HG03196 (cell line): ENCODE measurements around the gene DNAJC16.
"Not testable (repeated sequence)": the region's sequence is repeated elsewhere in the genome, so short reads cannot be mapped to it uniquely, and the experiment has no call there.

Experiments
- ATAC-seq: cut with Tn5 transposase; IDR thresholded peaks from one replicate; pipeline ENCODE4 v1.9.1; 2021; ENCODE audit not compliant: unreplicated experiment

The DNAJC16 gene

DNA sequence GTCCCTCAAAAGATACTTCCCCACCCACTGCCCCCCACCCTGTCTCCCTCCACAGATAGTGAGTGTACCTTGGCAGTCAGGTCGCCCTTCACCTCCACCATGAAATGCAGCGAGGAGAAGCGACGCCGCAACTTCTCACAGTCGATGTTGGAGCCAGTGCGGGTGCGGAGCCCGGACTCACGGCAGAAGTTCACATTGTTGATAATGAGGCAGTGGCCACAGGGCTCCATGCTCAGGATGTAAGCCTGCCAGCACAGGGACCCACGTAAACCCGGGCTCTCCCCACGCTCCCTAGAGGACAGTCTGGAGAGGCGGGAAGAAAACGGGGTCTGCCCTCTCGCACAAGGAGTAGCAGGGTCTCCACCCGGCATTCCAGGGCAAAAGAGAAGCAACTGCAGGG lies 19.8 kb upstream of the DNAJC16 start:
- no peak for ATAC-seq

DNA sequence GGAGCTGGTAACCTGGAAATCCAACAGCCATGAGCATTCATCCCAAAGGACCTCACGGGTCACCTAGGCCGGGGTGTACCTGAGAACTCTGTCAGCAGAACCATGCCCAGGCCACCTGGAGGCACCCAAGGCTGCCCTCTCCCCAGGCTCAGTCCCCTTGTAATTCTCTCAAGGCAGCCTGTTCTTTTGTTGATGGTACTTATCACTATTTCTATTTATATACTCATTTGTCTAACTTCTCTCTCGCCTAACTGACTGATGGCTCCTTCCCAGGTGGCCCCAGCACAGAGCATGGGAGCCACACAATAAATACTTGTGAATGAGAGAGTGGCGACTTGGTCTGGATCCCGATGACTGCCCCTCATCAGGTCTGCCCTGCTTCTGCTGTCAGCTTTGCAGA lies 19.4 kb upstream of the DNAJC16 start:
- no peak for ATAC-seq

GRCh38 chr1:15508700-15509487 lies 17.8 kb upstream of the DNAJC16 start:
- no peak for ATAC-seq

DNA sequence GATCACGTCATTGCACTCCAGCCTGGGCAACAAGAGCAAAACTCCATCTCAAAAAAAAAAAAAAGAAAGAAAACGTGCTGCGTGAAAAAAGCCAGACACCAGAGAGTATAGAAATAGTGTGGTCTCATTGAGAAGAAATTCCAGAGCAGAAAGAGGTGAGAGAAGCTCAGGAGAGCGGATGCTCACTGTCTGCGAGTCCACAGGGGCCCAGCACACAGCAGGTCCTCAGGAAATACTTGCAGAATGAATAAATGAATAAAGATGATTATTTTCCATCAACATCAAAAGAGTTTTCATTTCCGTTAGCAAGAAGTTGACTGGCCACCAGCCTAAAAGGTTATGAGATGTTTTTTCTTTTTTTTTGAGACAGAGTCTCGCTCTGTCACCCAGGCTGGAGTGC lies 17.1 kb upstream of the DNAJC16 start:
- no peak for ATAC-seq

DNA sequence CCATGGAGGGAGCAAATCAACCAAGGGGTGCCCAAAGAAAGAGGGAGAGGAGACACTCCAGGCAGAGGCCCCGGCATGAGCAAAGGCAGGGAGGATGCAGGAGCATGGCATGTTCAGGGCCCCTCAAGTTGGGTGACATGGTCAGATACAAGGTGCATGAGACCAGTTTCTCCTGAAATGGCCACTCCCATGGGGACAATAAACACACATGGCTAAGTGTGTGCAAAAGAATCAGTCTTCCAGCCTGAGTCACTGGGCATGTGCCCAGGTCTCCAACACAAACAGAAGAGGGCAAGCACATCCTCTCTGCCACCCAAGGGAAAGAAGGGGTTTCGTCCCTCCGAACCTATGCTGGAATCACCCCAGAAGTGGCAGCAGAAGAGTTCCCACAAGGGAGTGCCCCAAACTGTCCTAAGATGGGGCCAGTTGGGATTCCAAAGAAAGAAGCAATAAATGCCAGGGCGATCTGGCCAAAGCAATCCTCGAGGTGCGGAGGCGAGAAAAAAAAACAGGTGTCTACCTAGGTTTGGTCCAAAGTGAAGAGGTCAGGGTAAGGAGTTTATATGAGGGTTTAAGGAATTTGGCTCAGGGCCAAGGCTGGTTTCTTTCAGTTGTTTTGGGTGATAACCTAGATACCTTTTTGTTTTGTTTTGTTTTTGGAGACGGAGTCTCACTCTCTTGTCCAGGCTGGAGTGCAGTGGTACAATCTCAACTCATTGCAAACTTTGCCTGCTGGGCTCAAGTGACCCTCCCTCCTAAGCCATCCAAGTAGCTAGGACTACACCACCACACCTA lies 15.8 kb upstream of the DNAJC16 start:
- ATAC-seq = no peak

DNA sequence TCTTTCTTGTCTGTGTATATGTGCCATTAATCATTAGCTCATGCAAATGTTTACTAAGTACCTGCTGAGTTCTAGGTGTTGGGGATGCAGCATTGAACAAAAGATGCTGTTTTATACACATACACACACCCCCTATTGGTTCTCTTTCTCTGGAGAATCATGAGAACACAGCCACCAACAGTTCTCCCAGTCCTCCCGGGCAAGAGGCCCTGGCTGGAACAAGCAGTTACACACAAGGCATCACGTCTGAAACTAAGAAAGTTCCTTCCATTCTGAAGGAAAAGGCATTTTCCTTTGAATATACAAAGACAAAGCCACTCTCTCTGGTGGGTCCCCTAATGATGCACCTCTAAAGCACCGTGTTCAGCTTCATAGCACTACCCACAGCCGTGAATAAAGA lies 13.5 kb upstream of the DNAJC16 start:
- ATAC-seq = no peak

- ATAC-seq = no peak
Observed at GRCh38 chr1:15513919-15514318, 12.7 kb upstream of the DNAJC16 start.

- not testable (repeated sequence) for ATAC-seq
Observed at GRCh38 chr1:15514557-15514956, 12.1 kb upstream of the DNAJC16 start.

DNA sequence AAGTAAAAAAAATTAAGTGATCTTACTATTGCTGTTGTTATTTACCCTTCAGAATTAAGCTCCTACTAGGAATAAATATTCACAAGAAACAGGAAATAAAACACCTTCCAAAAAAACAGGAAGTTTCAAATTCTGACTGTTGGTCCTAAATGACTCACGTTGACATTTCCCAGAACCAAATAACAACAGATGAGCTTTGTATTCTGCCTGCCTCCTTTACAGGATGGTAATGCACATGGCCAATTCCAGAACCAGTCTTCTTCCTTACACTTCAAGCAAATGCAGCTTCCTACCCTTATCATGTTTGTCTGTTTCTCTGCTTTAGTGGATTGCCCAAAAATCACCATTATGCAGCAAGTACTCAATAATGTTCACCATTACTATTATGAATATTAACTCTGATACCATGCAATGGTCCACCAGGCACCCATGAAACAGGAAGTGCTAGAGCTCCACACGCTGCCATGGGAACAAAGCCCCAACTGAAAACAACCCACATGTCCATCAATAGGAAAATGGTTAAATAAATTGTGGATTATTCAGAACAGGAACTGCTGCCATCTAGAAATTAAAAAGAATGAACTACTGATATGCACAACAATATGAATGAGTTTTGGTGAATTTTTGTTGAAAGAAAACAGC lies 11.5 kb upstream of the DNAJC16 start:
- ATAC-seq = no peak

GRCh38 chr1:15519625-15520024 lies 7.0 kb upstream of the DNAJC16 start:
- ATAC-seq = no peak

GRCh38 chr1:15521206-15521906 lies 5.3 kb upstream of the DNAJC16 start:
- ATAC-seq = not testable (repeated sequence)

- no peak for ATAC-seq
Observed at GRCh38 chr1:15522551-15522950, 4.1 kb upstream of the DNAJC16 start.

- ATAC-seq = no peak
Observed at GRCh38 chr1:15523104-15524020, 3.3 kb upstream of the DNAJC16 start.

DNA sequence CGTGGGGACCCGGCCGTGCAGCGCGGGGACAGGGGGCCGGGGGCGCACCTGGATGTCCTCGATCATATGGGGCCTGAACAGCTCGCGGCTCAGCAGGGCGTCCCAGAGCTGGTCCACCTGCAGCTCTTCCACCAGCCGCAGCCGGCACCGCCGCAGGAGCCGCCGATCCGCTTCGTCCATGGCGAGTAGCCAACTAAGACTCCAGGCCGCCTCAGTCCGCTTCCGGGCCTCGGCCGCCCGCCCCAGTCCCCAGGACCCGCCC lies 2.7 kb upstream of the DNAJC16 start, which contains the start of gene CASP9:
CASP9 (minus strand) TSS at position 195 of the 262 bp plus-strand sequence; CDS start at position 180, 15 bp downstream.
- ATAC-seq = no peak

DNA sequence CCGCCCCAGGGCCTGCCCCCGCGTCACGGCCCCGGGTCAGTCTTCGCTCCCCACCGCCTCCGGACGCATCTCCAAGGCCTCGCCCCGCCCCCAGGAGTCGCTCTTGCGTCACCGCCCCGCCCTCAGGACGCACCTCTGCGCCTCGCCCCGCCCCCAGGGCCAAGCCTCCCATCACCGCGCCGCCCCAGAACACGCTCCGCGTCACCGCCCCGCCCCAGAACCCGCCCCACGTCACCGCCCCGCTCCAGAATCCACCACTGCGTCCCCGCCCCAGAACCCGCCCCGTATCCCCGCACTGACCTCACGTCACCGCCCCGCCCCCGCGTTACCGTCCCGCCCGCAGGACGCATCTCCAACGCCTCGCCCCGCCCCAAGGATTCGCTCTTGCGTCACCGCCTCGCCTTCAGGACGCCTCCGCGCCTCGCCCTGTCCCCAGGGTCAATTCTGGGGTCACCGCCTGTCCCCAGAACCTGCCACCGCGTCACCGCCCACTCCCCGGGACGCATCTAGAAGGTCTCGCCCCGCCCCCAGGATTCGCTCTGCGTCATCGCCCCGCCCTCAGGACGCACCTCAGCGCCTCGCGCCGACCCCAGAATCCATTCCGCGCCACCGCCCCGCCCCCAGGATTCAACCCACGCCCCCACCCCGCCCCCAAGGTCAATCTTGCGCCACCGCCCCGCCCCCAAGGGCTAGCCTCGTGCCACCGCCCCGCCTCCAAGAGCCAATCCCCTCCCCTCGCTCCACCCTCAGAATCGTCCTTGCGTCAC lies 2.2 kb upstream of the DNAJC16 start:
- ATAC-seq = peak; percentile 42

DNA sequence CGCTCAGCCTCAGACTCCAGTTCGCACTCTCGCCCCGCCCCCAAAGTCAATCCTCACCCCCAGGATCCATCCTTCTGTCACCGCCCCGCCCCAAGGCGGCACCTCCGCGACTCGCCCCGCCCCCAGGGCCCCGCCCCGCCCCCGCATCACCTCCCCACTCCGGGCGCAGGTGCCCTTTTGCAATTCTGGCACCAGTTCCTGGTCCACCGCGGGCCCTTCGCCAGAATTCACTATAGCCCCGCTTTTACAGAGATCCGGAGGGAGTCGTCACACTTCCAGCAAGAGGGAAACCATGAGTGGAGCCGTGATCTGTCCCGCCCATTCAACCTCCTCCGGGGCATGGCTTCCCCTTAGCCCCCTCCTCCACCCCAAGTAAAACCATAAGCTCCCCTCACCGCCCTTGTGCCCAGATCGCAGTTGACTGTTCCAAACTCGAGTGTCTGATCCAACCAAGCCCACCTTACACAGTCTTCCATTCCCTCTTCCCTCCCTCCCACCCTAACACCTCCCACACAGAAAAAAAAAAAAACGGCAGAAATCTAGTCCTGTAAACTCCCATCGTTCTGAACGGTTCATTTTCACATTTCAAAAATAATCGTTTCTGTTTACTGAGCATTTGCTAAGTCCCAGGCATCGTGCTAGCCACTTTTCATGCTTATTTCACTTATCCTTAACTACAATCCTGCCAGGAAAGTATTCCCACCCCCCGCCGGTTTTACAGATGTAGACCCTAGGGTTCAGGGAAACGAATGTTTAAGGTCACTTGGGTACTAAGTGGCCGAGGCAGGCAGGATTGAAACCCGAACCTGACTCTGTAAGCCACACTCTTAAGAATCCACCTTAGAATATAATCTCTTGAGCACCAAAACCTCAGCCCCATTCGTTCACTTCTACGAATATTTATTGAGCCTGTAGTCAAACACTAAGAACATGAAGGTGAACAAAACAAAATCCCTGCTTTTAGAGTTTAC lies 1.3 kb upstream of the DNAJC16 start:
- peak; percentile 33 for ATAC-seq

DNA sequence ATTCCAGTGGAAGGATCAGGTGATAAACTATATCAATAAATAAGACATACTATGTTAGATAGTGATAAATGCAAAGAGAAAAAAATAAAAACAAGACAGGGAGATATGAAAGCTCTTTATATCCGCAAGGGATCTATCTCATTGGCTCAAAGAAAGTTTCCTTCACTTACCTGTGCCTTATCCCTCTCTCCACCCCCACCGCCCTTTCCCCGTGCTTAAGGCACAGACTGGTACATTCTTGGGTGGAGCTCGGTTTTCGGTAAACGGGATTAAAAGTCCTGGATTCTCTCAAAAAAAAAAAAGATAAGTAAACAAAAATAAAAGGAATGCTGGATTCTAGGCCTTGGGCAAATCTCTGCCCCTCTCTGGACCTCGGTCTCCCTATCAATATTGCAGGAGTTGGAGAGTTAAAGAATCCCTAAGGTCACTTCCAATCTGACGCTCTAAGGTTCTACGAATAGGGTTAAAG lies 593 bp upstream of the DNAJC16 start:
- ATAC-seq = no peak

DNA sequence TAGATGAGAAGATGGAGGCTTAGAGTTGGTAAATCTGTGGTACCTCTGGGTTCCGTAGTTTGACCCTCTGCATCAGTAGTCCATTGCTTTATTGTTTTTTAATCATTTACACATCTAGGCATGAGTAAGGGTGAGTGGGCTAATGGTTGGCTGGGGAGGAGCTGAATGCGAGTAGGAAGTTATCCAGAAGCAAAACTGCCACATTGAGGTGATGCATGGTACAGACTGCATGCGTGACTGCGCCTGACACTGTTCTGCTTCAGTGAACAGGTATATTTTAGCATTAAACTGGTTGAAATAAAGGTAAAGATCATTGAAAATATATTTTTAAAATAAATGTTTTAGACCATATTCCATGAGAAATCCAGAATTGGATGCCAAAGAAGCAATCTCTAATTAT lies 4.4 kb downstream of the DNAJC16 start:
- no peak for ATAC-seq
